Prostate gland (tissue), 2 donors: ENCODE measurements around the gene WNK4.

Experiments used
- CTCF ChIP-seq, 4 experiments: fragments of 200-600 bp in 2 of 4; fragments of 450-650 bp in 2 of 4; sonication (generic) in 2 of 4; IDR thresholded peaks; 1 replicate in 3 of 4; 2 replicates in 1 of 4; pipeline ENCODE4 v1.5.1; 2016 to 2019; ENCODE audit warnings: antibody characterized with exemption in 4 of 4, mild to moderate bottlenecking in 2 of 4, moderate library complexity in 2 of 4
- POLR2AphosphoS5 ChIP-seq: sonication (generic); formaldehyde crosslinking; IDR thresholded peaks from one replicate; pipeline ENCODE4 v1.6.1; 2017; ENCODE audit warnings: antibody characterized with exemption

GRCh38 chr17:42804918-42805367 is 24.5 kb downstream of the WNK4 start:
- TF ChIP-seq POLR2AphosphoS5 (peak; percentile 89), CTCF (IDR thresholded peaks at IDR 0.05) (no peak)
